Transverse colon (tissue), 4 donors: ENCODE measurements around the gene AVP. TPM values are rescaled to one million over a fixed set of nuclear protein-coding genes. Genes with fewer than 3 reads are reported as not detected.
A peak's percentile ranks its signal among the peaks of the same experiment; 100 is the strongest.
"Not testable (repeated sequence)": the region's sequence is repeated elsewhere in the genome, so short reads cannot be mapped to it uniquely, and the experiment has no call there.

ENCODE experiments used
- DNase-seq: peaks from one replicate; pipeline ENCODE4 v3.0.0-alpha.2; 2019
- H3K27ac ChIP-seq, 4 donors: fragments of 200-600 bp; sonication (generic); 2 replicates each; pipeline ENCODE4 v1.5.1; 2016 to 2018; ENCODE audit warnings: inconsistent platforms in 4 of 4
- H3K27me3 ChIP-seq: fragments of 200-600 bp; sonication (generic); 2 replicates; pipeline ENCODE4 v1.5.1; 2017; ENCODE audit warnings: inconsistent platforms
- H3K36me3 ChIP-seq, 4 donors: fragments of 200-600 bp; sonication (generic); 2 replicates each; pipeline ENCODE4 v1.5.1; 2017 to 2019; ENCODE audit warnings: inconsistent platforms in 4 of 4
- H3K4me1 ChIP-seq, 4 donors: fragments of 200-600 bp; sonication (generic); 2 replicates each; pipeline ENCODE4 v1.5.1; 2017 to 2020; ENCODE audit warnings: inconsistent platforms in 4 of 4
- H3K4me3 ChIP-seq, 4 donors: fragments of 200-600 bp; sonication (generic); 1 replicate in 1 of 4; 2 replicates in 3 of 4; pipeline versions ENCODE4 v1.5.1 to v1.6.1; 2017 to 2019; ENCODE audit warnings: inconsistent platforms in 4 of 4
- H3K9me3 ChIP-seq, 2 donors: fragments of 200-600 bp; sonication (generic); 2 replicates each; pipeline ENCODE4 v1.5.1; 2017 to 2019; ENCODE audit warnings: inconsistent platforms in 2 of 2
- CTCF ChIP-seq, 5 experiments: fragments of 200-600 bp in 3 of 5; fragments of 450-650 bp in 2 of 5; sonication (generic) in 3 of 5; IDR thresholded peaks; 1 replicate in 2 of 5; 2 replicates in 3 of 5; pipeline ENCODE4 v1.5.1; 2016 to 2017; ENCODE audit warnings: antibody characterized with exemption in 5 of 5, inconsistent platforms in 3 of 5, mild to moderate bottlenecking in 2 of 5, moderate library complexity in 1 of 5
- EP300 ChIP-seq: sonication (generic); formaldehyde crosslinking; IDR thresholded peaks from one replicate; pipeline ENCODE4 v1.6.1; 2017; ENCODE audit warnings: antibody characterized with exemption, low read depth
- POLR2A ChIP-seq: fragments of 450-650 bp; IDR thresholded peaks from one replicate; pipeline ENCODE4 v1.6.1; 2016; ENCODE audit warnings: antibody characterized with exemption, mild to moderate bottlenecking, moderate library complexity
- POLR2AphosphoS5 ChIP-seq, 3 donors: sonication (generic); formaldehyde crosslinking; IDR thresholded peaks; one replicate each; pipeline ENCODE4 v1.6.1; 2016; ENCODE audit warnings: antibody characterized with exemption in 3 of 3
- WGBS, 2 donors: methylation state at CpG; one replicate each; pipeline ENCODE4 v1.1.5; 2018; ENCODE audit warnings: low coverage in 1 of 2; 5-methylcytosine and 5-hydroxymethylcytosine counted together
- in situ Hi-C, 4 donors: fragments of 200-750 bp; cut with MboI; loops; one replicate each; pipeline versions ENCODE4 v1.15.0 to v1.15.1; 2017; ENCODE audit warnings: low sequenced_read_pairs in 3 of 4, low pct_ligation_motif_present in 1 of 4, low pct_unique_long_range_greater_than_20kb in 1 of 4
- intact Hi-C: fragments of 100-400 bp; cut with DNase I; formaldehyde crosslinking; loops from one replicate; pipeline ENCODE4 v1.15.1; 2023; ENCODE audit warnings: low total_unique reads
- total RNA-seq, 4 donors: library from RNA; depleted of rRNA; stranded (reverse); fragments of >200 nt; gene quantifications; one replicate each; pipeline ENCODE4 v1.1.0, GENCODE V29; 2016

Gene AVP
- total RNA-seq, 4 donors from 2014 or later, result not detected

- intact Hi-C loops, result loop anchor here (10.0 kb wide), 1 partner anchor 63 kb away; no protein-coding TSS in a partner anchor
These were observed 33.4 kb upstream of the AVP start for GRCh38 chr20:3117839-3118379.

GRCh38 chr20:3116341-3116740 is 31.8 kb upstream of the AVP start:
- intact Hi-C loops (loop anchor here (10.0 kb wide), 1 partner anchor 62 kb away; no protein-coding TSS in a partner anchor), in situ Hi-C loops (loop anchor here in 1 of 4 donors (10.0 kb wide), 1 partner anchor 62 kb away; no protein-coding TSS in a partner anchor)
- TF ChIP-seq POLR2A (no peak), EP300 (no peak), POLR2AphosphoS5 (IDR thresholded peaks at IDR 0.05) (no peak), CTCF (IDR thresholded peaks at IDR 0.05) (no peak)
- H3K27me3 ChIP-seq, result no peaks in the 10 kb centered on the region
- DNase-seq, result no peak
- H3K4me1 ChIP-seq, result no peaks in the 10 kb centered on the region
- H3K9me3 ChIP-seq, result no peaks in the 10 kb centered on the region
- no peak overlapping the region for H3K27ac ChIP-seq
- peaks cover 0 to 7% (median 0%) of the 10 kb centered on the region in 4 donors for H3K36me3 ChIP-seq
- 81 to 86% methylated on average over 2 to 4 of the region's 4 CpGs for WGBS, 2 donors
- no peak overlapping the region for H3K4me3 ChIP-seq

More at GRCh38 chr20:3117839-3118379, 33.4 kb upstream of the AVP start:
- peaks cover 0 to 21% (median 4%) of the 10 kb centered on the region in 4 donors for H3K36me3 ChIP-seq
- TF ChIP-seq CTCF (IDR thresholded peaks at IDR 0.05), result peak; percentile 27 to 38 (median 33)
- H3K9me3 ChIP-seq, H3K4me3 ChIP-seq, H3K27me3 ChIP-seq, H3K4me1 ChIP-seq: not testable (repeated sequence)
- WGBS, 2 donors, result 38 to 67% methylated on average over 3 to 14 of the region's 14 CpGs
- DNase-seq, result peak; percentile 37
- H3K27ac ChIP-seq, result peak overlapping the region in 3 of 4 donors; percentile 20 to 58 (median 33)
- in situ Hi-C loops, result loop anchor here in 1 of 4 donors (10.0 kb wide), 1 partner anchor 63 kb away; no protein-coding TSS in a partner anchor

GRCh38 chr20:3115190-3116107 is 30.9 kb upstream of the AVP start:
- WGBS, 2 donors, result 21 to 53% methylated on average over 8 to 29 of the region's 30 CpGs
- intact Hi-C loops, result loop anchor here (10.0 kb wide), 1 partner anchor 61 kb away; no protein-coding TSS in a partner anchor
- Histone ChIP-seq H3K27me3 (no peaks in the 10 kb centered on the region), H3K4me3 (no peak overlapping the region), H3K27ac (no peak overlapping the region), H3K36me3 (no peaks in the 10 kb centered on the region), H3K9me3 (no peaks in the 10 kb centered on the region), H3K4me1 (no peaks in the 10 kb centered on the region)
- no peak for DNase-seq
- in situ Hi-C loops, result loop anchor here in 1 of 4 donors (10.0 kb wide), 1 partner anchor 61 kb away; no protein-coding TSS in a partner anchor
- TF ChIP-seq POLR2AphosphoS5 (IDR thresholded peaks at IDR 0.05) (no peak), POLR2A (no peak), CTCF (IDR thresholded peaks at IDR 0.05) (peak; percentile 69 to 80 (median 77)), EP300 (no peak)

GRCh38 chr20:3111995-3112394 is 27.5 kb upstream of the AVP start:
- intact Hi-C loops (loop anchor here (10.0 kb wide), 1 partner anchor 57 kb away; no protein-coding TSS in a partner anchor), in situ Hi-C loops (loop anchor here in 1 of 4 donors (10.0 kb wide), 1 partner anchor 57 kb away; no protein-coding TSS in a partner anchor)
- DNase-seq, result no peak
- H3K9me3 ChIP-seq, result no peaks in the 10 kb centered on the region
- H3K27ac ChIP-seq, result no peak overlapping the region
- no peaks in the 10 kb centered on the region for H3K4me1 ChIP-seq
- H3K36me3 ChIP-seq, result peaks cover 0 to 6% (median 0%) of the 10 kb centered on the region in 4 donors
- no peaks in the 10 kb centered on the region for H3K27me3 ChIP-seq
- WGBS, 2 donors, result 50 to 88% methylated on average over 1 to 2 of the region's 2 CpGs
- H3K4me3 ChIP-seq, result no peak overlapping the region
- TF ChIP-seq CTCF (IDR thresholded peaks at IDR 0.05) (no peak), POLR2A (no peak), POLR2AphosphoS5 (IDR thresholded peaks at IDR 0.05) (no peak), EP300 (no peak)
